ENCODE results near the gene PCCA. TPM values are rescaled to one million over a fixed set of nuclear protein-coding genes. Genes with fewer than 3 reads are reported as not detected.

Gene PCCA
- total and polyA plus RNA-seq, 2 donors (not counting 1 experiment from before 2014, with no cell fraction given) = 4.8 to 17.4 TPM

- no peak overlapping the region for H3K4me2 ChIP-seq (replicated peaks; ENCODE audit: low read depth, low read length, poor library complexity, severe bottlenecking)
- CTCF ChIA-PET = interaction anchor here (0.6 kb wide), 1 partner anchor 678 kb away, joined by 3 read pairs; no protein-coding TSS in a partner anchor
- H3K4me3 Mint-ChIP-seq = no peak overlapping the region
- H3K27ac ChIP-seq (ENCODE audit: low read length in 2 of 2) = no peak overlapping the region
- H3K4me3 ChIP-seq (ENCODE audit: control extremely low read depth in 1 of 5, extremely low read depth in 1 of 5, insufficient read depth in 1 of 5, low read depth in 2 of 5, low read length in 4 of 5) = no peak overlapping the region
- H4K20me1 ChIP-seq (ENCODE audit: control insufficient read depth, insufficient read depth, low read length, poor library complexity, severe bottlenecking) = no peaks in the 10 kb centered on the region
- H3K27me3 ChIP-seq (replicated peaks in 1 of 4; ENCODE audit: control extremely low read depth in 1 of 4, control insufficient read depth in 3 of 4, insufficient read depth in 4 of 4, low read length in 3 of 4) = peaks cover 0 to 3% (median 0%) of the 10 kb centered on the region in 4 experiments
- H3K79me2 ChIP-seq (ENCODE audit: control insufficient read depth, insufficient read depth, low read length) = no peaks in the 10 kb centered on the region
- peaks cover 0 to 5% (median 0%) of the 10 kb centered on the region in 3 donors for H3K9me3 ChIP-seq (ENCODE audit: control extremely low read depth in 1 of 3, control insufficient read depth in 2 of 3, insufficient read depth in 1 of 3, low read length in 2 of 3)
- no peaks in the 10 kb centered on the region for H3K36me3 ChIP-seq (replicated peaks in 1 of 2; ENCODE audit: control extremely low read depth in 1 of 2, control insufficient read depth in 1 of 2, extremely low read depth in 1 of 2, insufficient read depth in 2 of 2, low read length in 1 of 2)
- no peak overlapping the region for H3K27ac Mint-ChIP-seq
- peaks cover 4% of the 10 kb centered on the region for H3K9me3 Mint-ChIP-seq (ENCODE audit: insufficient read depth)
- H2AFZ ChIP-seq (ENCODE audit: insufficient read depth, low read depth, low read length, poor library complexity, severe bottlenecking) = no peak overlapping the region
- POLR2A ChIA-PET = no interaction called here
- intact Hi-C loops (cut with micrococcal nuclease) = no loop called here
- no CpG with 5 or more reads among the region's 4 CpGs for WGBS (ENCODE audit: insufficient coverage)
- no peak for DNase-seq
- peaks cover 16% of the 10 kb centered on the region for H3K4me1 Mint-ChIP-seq
- peaks cover 10 to 17% of the 10 kb centered on the region in 2 donors for H3K4me1 ChIP-seq (ENCODE audit: control insufficient read depth in 2 of 2, insufficient read depth in 2 of 2, low read length in 2 of 2)
- H3K9ac ChIP-seq (ENCODE audit: low read length) = no peak overlapping the region
- no peaks in the 10 kb centered on the region for H3K27me3 Mint-ChIP-seq
- TF ChIP-seq, protein P1, sequence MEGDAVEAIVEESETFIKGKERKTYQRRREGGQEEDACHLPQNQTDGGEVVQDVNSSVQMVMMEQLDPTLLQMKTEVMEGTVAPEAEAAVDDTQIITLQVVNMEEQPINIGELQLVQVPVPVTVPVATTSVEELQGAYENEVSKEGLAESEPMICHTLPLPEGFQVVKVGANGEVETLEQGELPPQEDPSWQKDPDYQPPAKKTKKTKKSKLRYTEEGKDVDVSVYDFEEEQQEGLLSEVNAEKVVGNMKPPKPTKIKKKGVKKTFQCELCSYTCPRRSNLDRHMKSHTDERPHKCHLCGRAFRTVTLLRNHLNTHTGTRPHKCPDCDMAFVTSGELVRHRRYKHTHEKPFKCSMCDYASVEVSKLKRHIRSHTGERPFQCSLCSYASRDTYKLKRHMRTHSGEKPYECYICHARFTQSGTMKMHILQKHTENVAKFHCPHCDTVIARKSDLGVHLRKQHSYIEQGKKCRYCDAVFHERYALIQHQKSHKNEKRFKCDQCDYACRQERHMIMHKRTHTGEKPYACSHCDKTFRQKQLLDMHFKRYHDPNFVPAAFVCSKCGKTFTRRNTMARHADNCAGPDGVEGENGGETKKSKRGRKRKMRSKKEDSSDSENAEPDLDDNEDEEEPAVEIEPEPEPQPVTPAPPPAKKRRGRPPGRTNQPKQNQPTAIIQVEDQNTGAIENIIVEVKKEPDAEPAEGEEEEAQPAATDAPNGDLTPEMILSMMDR (IDR thresholded peaks at IDR 0.05) = no peak
- TF ChIP-seq EZH2 (IDR thresholded peaks at IDR 0.05; ENCODE audit: borderline replicate concordance, insufficient read depth, low read depth, low read length, poor library complexity, severe bottlenecking) = no peak
- ATAC-seq (ENCODE audit: low read depth) = no peak
Observed at GRCh38 chr13:100208002-100208401, 119.1 kb downstream of the PCCA start.

DNA sequence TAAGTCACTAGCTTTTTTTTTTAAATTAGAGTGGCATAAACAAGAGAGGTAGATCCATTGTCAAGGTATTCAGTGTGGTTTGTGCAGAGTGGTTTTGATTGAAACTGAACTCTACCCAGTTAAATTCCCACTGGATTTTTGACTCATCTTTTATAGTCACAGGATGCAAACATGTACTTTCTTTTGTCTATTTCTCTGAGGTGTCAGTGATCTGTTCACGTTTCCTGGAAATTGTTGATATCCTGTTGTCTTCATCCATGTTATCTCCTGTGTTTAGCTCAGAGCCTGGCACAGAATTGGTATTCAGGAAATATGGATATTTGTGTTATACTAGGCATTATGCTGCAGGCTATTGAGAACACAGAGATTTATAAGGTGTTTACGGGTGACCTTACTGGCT, 119.7 kb downstream of the PCCA start:
- no peaks in the 10 kb centered on the region for H3K79me2 ChIP-seq (ENCODE audit: control insufficient read depth, insufficient read depth, low read length)
- Mint-ChIP-seq H3K27me3 (no peaks in the 10 kb centered on the region), H3K27ac (no peak overlapping the region), H3K4me1 (peaks cover 21% of the 10 kb centered on the region), H3K9me3 (ENCODE audit: insufficient read depth) (peaks cover 7% of the 10 kb centered on the region), H3K4me3 (no peak overlapping the region)
- peaks cover 7 to 12% of the 10 kb centered on the region in 2 donors for H3K4me1 ChIP-seq (ENCODE audit: control insufficient read depth in 2 of 2, insufficient read depth in 2 of 2, low read length in 2 of 2)
- no peak overlapping the region for H3K4me3 ChIP-seq (ENCODE audit: control extremely low read depth in 1 of 5, extremely low read depth in 1 of 5, insufficient read depth in 1 of 5, low read depth in 2 of 5, low read length in 4 of 5)
- ATAC-seq (ENCODE audit: low read depth) = no peak
- no peaks in the 10 kb centered on the region for H3K36me3 ChIP-seq (replicated peaks in 1 of 2; ENCODE audit: control extremely low read depth in 1 of 2, control insufficient read depth in 1 of 2, extremely low read depth in 1 of 2, insufficient read depth in 2 of 2, low read length in 1 of 2)
- H3K4me2 ChIP-seq (replicated peaks; ENCODE audit: low read depth, low read length, poor library complexity, severe bottlenecking) = no peak overlapping the region
- CTCF ChIA-PET = interaction anchor here (0.6 kb wide), 1 partner anchor 677 kb away, joined by 3 read pairs; no protein-coding TSS in a partner anchor
- no peak overlapping the region for H3K27ac ChIP-seq (ENCODE audit: low read length in 2 of 2)
- no peak for TF ChIP-seq EZH2 (IDR thresholded peaks at IDR 0.05; ENCODE audit: borderline replicate concordance, insufficient read depth, low read depth, low read length, poor library complexity, severe bottlenecking)
- TF ChIP-seq, protein P1 (IDR thresholded peaks at IDR 0.05) = no peak
- 92% methylated on average over 2 of the region's 2 CpGs for WGBS (ENCODE audit: insufficient coverage)
- no peaks in the 10 kb centered on the region for H4K20me1 ChIP-seq (ENCODE audit: control insufficient read depth, insufficient read depth, low read length, poor library complexity, severe bottlenecking)
- H3K9ac ChIP-seq (ENCODE audit: low read length) = no peak overlapping the region
- no peak for DNase-seq
- H3K27me3 ChIP-seq (replicated peaks in 1 of 4; ENCODE audit: control extremely low read depth in 1 of 4, control insufficient read depth in 3 of 4, insufficient read depth in 4 of 4, low read length in 3 of 4) = peaks cover 0 to 3% (median 0%) of the 10 kb centered on the region in 4 experiments
- POLR2A ChIA-PET = no interaction called here
- intact Hi-C loops (cut with micrococcal nuclease) = no loop called here
- no peaks in the 10 kb centered on the region for H3K9me3 ChIP-seq (ENCODE audit: control extremely low read depth in 1 of 3, control insufficient read depth in 2 of 3, insufficient read depth in 1 of 3, low read length in 2 of 3)
- H2AFZ ChIP-seq (ENCODE audit: insufficient read depth, low read depth, low read length, poor library complexity, severe bottlenecking) = no peak overlapping the region
